NCI-H2107 treated with DMSO at 0.1 percent for 48 hours (cell line): ENCODE measurements around the gene HCRTR1.

Experiments used
- DNase-seq: peaks from one replicate; lab custom pipeline; 2025; ENCODE audit not compliant: unreplicated experiment; lab: John Stamatoyannopoulos, UW

The HCRTR1 gene

DNA sequence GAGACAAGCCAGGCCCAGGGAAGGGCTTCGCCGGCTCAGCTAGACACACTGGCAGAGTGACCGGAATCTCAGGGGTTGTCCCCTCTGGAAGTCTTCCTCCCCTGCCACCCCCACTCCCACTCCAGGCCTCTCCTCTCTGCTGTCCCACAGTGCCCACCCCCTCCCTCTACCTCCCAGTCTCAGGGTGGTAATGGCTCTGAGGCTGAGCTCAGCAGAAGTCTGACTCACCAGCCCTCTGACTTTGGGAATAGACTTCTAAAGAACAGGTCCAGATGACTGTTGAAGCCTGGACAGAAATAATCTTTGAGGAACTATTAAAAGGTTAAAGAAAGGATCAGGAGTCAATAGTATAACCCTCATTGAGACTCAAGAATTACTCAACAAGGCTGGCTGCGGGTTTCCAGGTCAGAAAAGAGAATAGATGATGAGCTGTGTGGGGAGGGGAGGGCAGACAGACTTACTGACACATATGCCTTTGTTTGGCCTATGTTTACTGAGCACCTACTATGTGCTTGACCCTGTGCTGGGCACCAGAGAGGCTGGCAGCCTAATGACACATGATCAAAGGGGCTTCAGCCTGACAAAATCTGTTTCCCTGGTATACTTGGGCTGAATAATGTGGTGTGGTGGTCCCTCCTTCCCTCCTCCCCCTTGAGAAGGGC is 8.2 kb downstream of the HCRTR1 start:
- DNase-seq = no peak

GRCh38 chr1:31626223-31627207 is 9.0 kb downstream of the HCRTR1 start:
- DNase-seq = no peak

DNA sequence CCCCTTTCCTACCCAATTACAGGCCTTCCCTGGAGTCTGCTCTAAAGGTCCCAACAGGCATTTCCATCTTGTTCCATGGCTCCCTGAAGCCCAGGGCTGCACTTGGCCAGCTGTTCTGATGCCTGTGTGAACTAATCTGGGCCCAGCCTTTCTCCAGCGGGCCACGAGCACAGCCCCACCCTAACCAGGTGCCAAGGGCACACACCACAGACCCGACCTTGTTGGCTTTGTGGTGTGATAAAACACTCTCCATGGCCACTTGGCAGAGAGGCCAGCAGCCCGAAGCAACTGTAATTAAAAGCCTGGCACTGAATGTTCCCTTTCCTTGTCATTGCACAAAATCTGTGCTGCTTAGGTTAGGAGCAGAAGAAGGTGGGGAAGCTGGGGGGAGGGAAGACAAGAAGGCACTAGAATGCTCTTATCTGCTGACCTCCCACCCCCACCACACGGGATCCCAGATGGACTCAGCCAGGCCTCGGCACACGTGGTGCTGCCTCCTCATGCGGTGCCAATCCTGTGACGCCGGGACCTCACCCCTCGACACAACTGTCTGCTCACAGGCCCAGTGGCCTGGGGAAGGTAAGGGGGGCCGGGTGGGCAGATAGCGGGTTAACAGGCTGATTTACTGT is 9.9 kb downstream of the HCRTR1 start:
- DNase-seq = no peak

- no peak for DNase-seq
These were observed 10.6 kb downstream of the HCRTR1 start for GRCh38 chr1:31627930-31628559.

- no peak for DNase-seq
These were observed 11.6 kb downstream of the HCRTR1 start for GRCh38 chr1:31628931-31629556.

- DNase-seq = no peak
These were observed 15.2 kb downstream of the HCRTR1 start for GRCh38 chr1:31632649-31633048.

DNA sequence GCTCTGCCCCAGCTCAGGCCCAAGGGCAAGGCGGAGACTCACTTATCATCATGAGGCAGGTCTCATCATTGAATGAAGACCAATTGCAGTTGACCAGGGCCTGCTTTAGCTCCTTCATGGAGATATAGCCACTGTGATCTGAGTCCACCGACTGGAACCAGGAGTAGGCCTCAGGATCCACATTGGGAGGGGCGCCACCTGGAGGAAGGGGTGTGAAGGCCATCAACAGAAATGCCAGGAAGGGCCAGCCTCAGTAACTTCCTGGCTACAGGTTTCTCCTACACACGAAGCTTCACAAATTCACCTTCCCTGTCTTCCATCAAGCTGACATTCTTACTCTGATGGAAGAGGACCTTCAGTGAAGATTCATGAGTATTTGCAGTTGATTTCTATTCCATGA is 15.6 kb downstream of the HCRTR1 start:
- peak; percentile 9 for DNase-seq

DNA sequence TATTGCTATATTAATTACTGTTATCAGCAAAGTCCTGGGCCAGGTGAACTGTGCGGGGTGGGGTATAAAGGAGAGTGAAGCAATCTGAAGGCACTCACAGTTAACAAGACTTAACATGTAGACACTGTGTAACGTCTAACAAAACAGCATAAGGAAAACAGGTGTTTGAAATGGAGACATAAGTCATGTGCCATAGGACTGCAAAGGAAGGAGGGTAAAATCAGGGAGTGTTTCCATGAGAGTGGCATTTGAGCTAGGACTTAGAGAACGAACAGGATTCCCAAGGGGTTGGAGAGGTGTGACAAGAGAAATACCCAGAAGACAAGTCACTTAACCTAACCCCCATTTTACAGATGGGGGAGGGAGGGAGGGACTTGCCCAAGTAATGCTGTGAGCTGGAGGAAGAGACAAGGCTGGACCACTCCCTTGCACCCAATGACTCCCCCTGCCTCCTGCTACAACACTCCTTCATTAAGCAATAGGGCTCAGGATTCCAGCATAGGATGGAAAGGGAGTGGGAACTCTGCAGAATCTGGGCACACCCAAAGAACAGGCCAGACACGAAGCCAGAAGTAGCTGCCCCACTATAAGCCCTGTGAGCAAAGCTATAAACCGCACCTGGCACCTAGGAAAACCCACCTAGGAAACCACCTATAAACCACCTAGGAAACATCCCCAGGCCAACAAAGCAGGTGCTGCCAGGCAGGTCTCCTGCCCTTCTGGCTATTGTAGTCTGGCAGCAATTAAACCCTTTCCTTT is 20.6 kb downstream of the HCRTR1 start:
- peak; percentile 66 for DNase-seq

- no peak for DNase-seq
These were observed 22.1 kb downstream of the HCRTR1 start for GRCh38 chr1:31639543-31639942.

- DNase-seq = no peak
These were observed 22.7 kb downstream of the HCRTR1 start for GRCh38 chr1:31640179-31640578.

GRCh38 chr1:31640964-31641363 is 23.5 kb downstream of the HCRTR1 start:
- no peak for DNase-seq

- no peak for DNase-seq
These were observed 24.9 kb downstream of the HCRTR1 start for GRCh38 chr1:31642366-31642765.

DNA sequence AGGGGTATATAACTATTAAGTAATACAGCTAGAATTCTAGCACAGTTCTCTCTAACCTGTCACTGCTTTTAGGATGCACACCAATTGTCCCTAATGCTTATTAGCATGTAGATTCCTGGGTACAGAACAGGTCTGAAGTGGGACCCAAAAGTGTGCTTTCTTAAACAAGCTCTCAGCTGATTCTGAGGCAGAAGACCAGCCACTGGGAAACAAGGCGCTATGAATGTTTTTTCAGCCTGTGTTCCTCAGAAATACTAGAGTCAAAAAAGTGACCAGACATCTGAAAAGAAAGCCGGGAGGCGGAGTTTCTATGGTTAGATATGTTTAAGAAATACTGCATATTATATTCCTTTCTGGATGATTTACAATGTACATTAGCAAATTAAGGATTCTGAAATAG is 25.4 kb downstream of the HCRTR1 start:
- DNase-seq = no peak

DNA sequence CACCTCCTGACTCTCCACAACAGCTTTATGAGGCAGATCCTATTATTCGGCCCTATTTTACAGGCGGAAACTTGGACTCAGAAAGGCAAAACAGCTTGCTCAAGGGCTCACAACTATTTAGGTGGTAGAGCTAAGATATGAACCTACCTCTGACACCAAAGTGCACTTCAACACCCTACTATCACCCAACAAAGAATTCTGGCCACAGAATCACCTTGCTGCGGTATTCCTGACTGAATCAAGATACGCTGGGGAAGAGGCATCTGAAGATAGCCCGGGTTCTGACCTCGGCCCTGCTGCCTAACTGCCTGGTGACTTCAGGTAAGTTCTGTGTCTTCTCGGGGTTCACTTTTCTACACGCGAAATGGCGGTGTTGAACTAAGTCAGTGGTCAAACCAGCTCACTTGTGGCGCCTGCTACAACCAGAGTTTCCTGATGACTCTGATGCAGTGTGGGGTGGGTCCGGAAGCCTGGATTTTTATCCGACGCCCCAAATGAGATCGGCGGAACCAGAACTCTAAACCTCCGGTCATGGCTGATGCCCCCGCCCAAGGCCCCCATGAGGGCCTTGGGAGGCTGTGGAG is 26.6 kb downstream of the HCRTR1 start:
- no peak for DNase-seq

- DNase-seq = peak; percentile 99
These were observed 27.2 kb downstream of the HCRTR1 start, which contains the start of gene PEF1 for GRCh38 chr1:31644560-31645273. PEF1 (minus strand) TSS chr1:31644876; CDS start chr1:31644864, 12 bp downstream.

- DNase-seq = no peak
These were observed 27.7 kb downstream of the HCRTR1 start for GRCh38 chr1:31645274-31645568.

GRCh38 chr1:31646259-31646960 is 28.9 kb downstream of the HCRTR1 start:
- no peak for DNase-seq

- no peak for DNase-seq
These were observed 29.6 kb downstream of the HCRTR1 start for GRCh38 chr1:31647106-31647505.

DNA sequence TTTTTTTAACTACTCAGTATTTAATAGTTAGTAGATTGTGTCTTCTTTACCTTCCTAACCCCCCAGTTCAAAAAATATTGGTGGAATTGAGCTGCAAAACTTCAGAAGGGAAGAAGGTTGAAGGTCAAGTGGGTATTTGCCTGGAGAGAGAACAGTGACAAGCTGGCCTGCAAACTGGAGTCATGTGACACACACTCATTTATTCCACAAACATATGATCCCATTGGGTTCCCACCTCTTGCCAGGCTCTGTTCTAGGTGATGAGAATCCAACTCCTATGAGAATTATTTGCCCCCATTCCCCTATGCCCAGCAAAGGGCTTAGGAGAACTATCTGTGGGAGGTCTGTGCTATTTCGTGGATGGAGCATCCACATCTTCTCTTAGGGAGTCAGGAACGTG is 30.7 kb downstream of the HCRTR1 start:
- DNase-seq = no peak
